Fibroblast of pulmonary artery (primary cell): ENCODE data around the gene LAMA5.

ENCODE experiments used
- DNase-seq: peaks from one replicate; pipeline ENCODE4 v3.0.0-alpha.2; 2010; ENCODE audit warnings: low read depth
- H3K4me3 ChIP-seq: replicated peaks from 2 replicates; pipeline ENCODE4 v1.5.1; 2011; ENCODE audit warnings: low read depth, mild to moderate bottlenecking, control low read depth, low read length, moderate library complexity
- TF ChIP-seq, protein P1 (sequence below): IDR thresholded peaks from 2 replicates; pipeline ENCODE4 v1.5.1; 2011; ENCODE audit warnings: mild to moderate bottlenecking, control low read depth, low read length, inconsistent platforms; ENCODE audit errors: missing control alignments

LAMA5 gene

DNA sequence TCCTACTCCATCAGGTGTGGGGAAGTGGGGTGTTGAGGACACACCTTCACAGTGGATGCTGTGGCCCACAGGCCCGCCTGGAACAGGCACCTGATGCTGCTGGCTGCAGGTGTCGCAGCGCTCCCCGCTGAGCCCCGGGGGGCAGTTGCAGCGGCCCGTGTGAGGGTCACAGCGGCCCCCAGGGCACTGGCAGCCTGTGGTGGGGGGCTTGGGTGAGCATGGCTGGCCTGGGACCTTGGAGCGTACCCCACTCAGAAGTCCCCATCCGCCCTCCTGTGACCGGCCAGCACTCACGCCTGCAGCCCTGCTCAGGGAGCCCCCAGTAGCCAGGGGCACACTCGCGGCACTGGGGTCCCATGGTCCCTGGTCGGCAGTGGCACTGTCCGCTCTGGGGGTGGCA, 45.1 kb downstream of the LAMA5 start:
- DNase-seq, result no peak
- TF ChIP-seq, protein P1, sequence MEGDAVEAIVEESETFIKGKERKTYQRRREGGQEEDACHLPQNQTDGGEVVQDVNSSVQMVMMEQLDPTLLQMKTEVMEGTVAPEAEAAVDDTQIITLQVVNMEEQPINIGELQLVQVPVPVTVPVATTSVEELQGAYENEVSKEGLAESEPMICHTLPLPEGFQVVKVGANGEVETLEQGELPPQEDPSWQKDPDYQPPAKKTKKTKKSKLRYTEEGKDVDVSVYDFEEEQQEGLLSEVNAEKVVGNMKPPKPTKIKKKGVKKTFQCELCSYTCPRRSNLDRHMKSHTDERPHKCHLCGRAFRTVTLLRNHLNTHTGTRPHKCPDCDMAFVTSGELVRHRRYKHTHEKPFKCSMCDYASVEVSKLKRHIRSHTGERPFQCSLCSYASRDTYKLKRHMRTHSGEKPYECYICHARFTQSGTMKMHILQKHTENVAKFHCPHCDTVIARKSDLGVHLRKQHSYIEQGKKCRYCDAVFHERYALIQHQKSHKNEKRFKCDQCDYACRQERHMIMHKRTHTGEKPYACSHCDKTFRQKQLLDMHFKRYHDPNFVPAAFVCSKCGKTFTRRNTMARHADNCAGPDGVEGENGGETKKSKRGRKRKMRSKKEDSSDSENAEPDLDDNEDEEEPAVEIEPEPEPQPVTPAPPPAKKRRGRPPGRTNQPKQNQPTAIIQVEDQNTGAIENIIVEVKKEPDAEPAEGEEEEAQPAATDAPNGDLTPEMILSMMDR, result no peak
- no peak overlapping the region for H3K4me3 ChIP-seq

DNA sequence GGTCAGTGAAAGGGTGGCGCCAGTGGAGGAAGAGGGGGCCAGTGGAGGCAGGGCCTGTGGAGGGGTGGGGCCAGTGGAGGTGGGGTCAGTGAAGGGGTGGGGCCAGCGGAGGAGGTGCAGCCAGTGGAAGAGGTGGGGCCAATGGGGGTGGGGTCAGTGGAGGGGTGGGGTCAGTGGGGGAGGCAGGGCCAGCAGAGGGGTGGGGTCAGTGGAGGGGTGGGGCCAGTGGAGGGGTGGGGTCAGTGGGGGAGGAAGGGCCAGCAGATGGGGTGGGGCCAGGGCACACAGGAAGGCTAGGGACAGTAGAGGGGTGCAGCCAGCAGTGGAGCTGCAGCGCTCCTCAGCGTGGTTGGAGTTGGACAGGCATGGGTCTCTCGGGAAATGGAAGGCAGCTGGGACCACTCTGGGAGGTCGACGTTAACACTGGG, 45.6 kb downstream of the LAMA5 start:
- no peak for DNase-seq
- no peak overlapping the region for H3K4me3 ChIP-seq
- TF ChIP-seq, protein P1, result no peak

DNA sequence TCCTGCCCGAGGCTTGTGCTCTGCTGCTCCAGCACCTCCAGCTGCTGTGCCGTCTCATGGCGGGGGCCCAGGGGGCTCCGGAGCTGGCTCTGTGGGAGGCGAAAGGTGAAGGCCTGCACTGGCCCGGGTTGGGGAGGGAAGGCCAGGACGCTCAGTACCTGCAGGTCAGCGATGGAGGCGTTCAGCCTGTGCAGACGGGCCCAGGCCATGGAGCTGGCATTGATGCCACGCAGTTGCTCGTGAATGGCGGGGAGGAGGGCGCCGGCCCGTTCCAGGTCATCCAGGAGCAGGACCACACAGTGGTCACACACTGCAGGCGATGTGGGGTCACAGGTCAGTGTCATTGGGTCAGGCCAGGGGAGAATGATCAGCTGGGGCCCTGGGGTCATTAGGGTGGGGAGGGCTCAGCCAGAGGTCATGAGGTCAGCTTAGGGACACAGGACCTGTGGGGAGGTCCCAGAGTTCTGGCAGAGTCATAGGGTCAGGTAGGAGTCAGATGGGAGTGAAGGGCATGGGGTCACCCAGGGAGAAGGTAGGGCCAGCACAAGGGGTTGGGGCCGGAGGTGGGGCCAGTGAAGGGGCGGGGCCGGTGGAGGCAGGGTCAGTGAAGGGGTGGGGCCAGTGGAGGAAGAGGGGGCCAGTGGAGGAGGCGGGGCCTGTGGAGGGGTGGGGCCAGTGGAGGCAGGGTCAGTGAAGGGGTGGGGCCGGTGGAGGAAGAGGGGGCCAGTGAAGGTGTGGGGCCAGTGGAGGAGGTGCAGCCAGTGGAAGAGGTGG, 46.3 kb downstream of the LAMA5 start:
- H3K4me3 ChIP-seq, result no peak overlapping the region
- TF ChIP-seq, protein P1, result no peak
- no peak for DNase-seq

DNA sequence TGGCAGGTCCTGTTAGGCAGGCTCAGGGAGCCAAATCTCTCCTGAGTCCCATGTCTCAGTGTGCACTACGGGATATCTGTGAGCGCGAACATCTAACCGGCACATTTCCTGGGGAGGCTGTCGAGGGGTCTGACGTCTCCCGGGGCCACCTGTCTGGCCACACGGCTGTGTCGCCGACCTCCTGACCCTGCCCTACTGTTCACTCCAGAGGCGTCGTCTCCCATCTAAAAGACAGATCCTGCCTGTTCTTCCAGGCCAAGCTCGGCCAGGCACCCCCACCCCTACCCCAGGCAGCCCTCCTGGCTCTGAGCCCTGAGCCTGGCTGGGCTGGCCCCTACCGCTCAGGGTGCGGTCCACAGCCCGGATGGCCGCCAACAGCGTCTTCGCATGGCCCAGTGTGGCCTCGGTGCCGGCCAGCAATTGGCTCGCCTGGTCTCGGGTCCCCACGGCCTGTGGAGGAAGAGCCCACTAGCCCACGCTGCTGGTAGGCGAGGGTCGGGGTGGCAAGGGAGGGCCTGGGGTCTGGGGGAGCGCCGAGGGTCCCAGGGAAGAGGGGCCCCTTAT, 47.7 kb downstream of the LAMA5 start:
- H3K4me3 ChIP-seq, result no peak overlapping the region
- TF ChIP-seq, protein P1, result no peak
- no peak for DNase-seq

DNA sequence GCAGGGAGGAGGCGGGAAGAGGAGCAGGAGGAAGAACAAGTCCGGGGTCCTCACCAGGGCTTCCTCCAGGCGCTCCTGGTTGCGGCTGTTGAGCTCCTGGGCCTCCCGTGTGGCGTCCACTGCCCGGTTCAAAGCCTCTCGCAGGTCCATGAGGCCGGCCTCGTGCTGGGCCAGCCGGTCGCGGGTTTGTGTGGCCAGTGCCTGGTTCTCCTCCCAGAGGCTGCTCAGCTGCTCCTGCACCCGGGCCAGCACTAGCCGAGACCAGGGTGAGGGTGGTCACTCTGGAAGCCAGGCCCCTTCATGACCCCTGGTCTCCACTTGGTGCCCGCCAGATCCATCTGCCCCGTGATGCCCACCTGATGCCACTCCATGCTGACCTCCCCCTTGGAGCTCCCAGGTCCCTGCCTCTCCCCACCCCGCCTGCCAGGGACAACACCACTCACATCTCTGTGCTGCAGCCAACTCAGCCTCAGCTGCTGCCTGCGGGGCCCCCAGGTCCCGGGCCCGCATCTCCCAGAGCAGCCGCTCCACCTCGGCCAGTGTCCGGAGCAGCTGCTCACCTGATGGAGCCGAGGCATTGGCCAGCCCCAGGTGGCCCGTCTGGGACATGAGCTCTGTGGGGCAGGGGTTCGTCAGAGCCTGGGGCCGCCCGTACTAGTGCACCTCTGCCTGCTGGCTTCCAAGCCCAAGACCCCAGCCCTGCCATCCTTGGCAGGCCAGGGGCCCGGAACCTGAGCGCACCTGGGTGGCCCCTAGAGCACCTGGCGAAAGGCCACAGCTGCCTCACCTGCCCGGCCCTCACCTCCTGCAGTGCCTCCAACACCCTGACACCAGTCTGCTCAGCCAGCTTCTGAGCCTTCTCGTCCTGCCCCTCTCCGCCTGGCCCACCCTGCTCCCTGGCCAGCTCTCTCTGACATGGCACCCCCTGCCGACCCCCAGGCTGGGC, 48.4 kb downstream of the LAMA5 start:
- no peak overlapping the region for H3K4me3 ChIP-seq
- TF ChIP-seq, protein P1, result no peak
- no peak for DNase-seq

DNA sequence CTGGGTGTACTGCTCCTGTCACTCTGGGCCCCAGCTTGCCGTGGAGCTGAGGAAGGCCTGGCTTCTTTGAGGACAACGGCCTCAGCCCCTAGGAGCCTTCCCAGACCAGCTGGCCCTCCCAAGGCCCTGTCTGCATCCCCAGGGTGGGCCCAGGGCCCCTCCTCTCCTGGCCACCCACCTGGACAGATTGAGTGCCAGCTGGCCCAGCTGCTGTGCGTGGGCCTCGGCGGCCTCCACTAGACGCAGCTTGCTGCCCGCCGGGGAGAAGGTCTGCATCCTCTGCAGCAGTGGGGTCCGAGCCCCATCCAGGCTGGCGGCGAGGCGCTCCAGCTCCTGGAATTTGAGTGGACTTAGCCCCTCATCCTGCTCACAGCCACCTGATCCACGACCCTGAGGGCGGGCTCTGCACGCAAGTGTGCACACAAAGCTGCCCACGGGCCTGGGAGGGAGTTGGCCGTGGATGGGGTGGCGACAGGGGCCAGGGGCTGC, 49.9 kb downstream of the LAMA5 start:
- TF ChIP-seq, protein P1, result no peak
- H3K4me3 ChIP-seq, result no peak overlapping the region
- no peak for DNase-seq
